Stomach (tissue), 9 donors: Measurements from ENCODE around the gene MYO18B. TPM values are rescaled to one million over a fixed set of nuclear protein-coding genes. Genes with fewer than 3 reads are reported as not detected.

Experiments used
- DNase-seq, 2 donors: peaks; one replicate each; pipeline versions ENCODE4 v3.0.0 to v3.0.0-alpha.2; 2013 to 2019
- H3K27ac ChIP-seq, 5 donors: fragments of 200-600 bp in 4 of 5; sonication (generic) in 4 of 5; one replicate each; pipeline ENCODE4 v1.5.1; 2013 to 2019; ENCODE audit warnings: mild to moderate bottlenecking in 1 of 5, moderate library complexity in 1 of 5
- H3K27me3 ChIP-seq, 3 donors: fragments of 200-600 bp; sonication (generic); one replicate each; pipeline ENCODE4 v1.5.1; 2017 to 2019; ENCODE audit warnings: mixed run types in 1 of 3
- H3K36me3 ChIP-seq, 4 donors: fragments of 200-600 bp; sonication (generic); 1 replicate in 3 of 4; 2 replicates in 1 of 4; pipeline ENCODE4 v1.5.1; 2016 to 2019
- H3K4me1 ChIP-seq, 4 donors: fragments of 200-600 bp; sonication (generic); one replicate each; pipeline ENCODE4 v1.5.1; 2016 to 2019
- H3K4me3 ChIP-seq, 4 donors: fragments of 200-600 bp; sonication (generic) in 3 of 4; one replicate each; pipeline ENCODE4 v1.5.1; 2016 to 2019; ENCODE audit warnings: mild to moderate bottlenecking in 1 of 4
- H3K9me3 ChIP-seq, 4 donors: fragments of 200-600 bp; sonication (generic); one replicate each; pipeline ENCODE4 v1.5.1; 2016 to 2019
- CTCF ChIP-seq, 7 experiments: fragments of 450-650 bp in 4 of 7; fragments of 200-600 bp in 3 of 7; sonication (generic) in 3 of 7; IDR thresholded peaks; one replicate each; pipeline ENCODE4 v1.5.1; 2016 to 2019; ENCODE audit warnings: antibody characterized with exemption in 7 of 7, control low read depth in 2 of 7, mild to moderate bottlenecking in 1 of 7
- EP300 ChIP-seq: sonication (generic); formaldehyde crosslinking; IDR thresholded peaks from one replicate; pipeline ENCODE4 v1.6.1; 2017; ENCODE audit warnings: antibody characterized with exemption
- POLR2A ChIP-seq, 4 donors: fragments of 450-650 bp; IDR thresholded peaks; one replicate each; pipeline ENCODE4 v1.6.1; 2016; ENCODE audit warnings: antibody characterized with exemption in 4 of 4, control low read depth in 2 of 4, mild to moderate bottlenecking in 1 of 4, moderate library complexity in 1 of 4
- POLR2AphosphoS5 ChIP-seq, 3 donors: sonication (generic); formaldehyde crosslinking; IDR thresholded peaks; one replicate each; pipeline ENCODE4 v1.6.1; 2016; ENCODE audit warnings: antibody characterized with exemption in 3 of 3
- WGBS, 5 donors: extraction: QIAGEN DNeasy Blood & Tissue Kit in 3 of 5; methylation state at CpG; one replicate each; pipeline versions ENCODE4 v1.1.5 to v1.1.7; 2013 to 2018; 5-methylcytosine and 5-hydroxymethylcytosine counted together
- intact Hi-C: fragments of 100-400 bp; cut with DNase I; formaldehyde crosslinking; loops from one replicate; pipeline ENCODE4 v1.15.1; 2023; ENCODE audit warnings: low total_unique reads
- polyA plus RNA-seq, 3 donors: library from polyadenylated mRNA; stranded (reverse); fragments of 200-250 nt; gene quantifications; one replicate each; pipeline ENCODE4 v1.2.3, GENCODE V29; 2013
- total RNA-seq, 5 donors: library from RNA; depleted of rRNA; stranded (reverse); fragments of >200 nt; gene quantifications; one replicate each; pipeline versions ENCODE4 v1.1.0 to v1.2.3, GENCODE V29; 2014 to 2016
- donor health status: healthy with polysubstance abuse.
- donor health status: Bipolar disorder and iron deficiency.
- donor health status: healthy.

Gene MYO18B
- total and polyA plus RNA-seq, 8 donors, result 0.31 to 7.6 (median 0.92) TPM; not detected in 1

DNA sequence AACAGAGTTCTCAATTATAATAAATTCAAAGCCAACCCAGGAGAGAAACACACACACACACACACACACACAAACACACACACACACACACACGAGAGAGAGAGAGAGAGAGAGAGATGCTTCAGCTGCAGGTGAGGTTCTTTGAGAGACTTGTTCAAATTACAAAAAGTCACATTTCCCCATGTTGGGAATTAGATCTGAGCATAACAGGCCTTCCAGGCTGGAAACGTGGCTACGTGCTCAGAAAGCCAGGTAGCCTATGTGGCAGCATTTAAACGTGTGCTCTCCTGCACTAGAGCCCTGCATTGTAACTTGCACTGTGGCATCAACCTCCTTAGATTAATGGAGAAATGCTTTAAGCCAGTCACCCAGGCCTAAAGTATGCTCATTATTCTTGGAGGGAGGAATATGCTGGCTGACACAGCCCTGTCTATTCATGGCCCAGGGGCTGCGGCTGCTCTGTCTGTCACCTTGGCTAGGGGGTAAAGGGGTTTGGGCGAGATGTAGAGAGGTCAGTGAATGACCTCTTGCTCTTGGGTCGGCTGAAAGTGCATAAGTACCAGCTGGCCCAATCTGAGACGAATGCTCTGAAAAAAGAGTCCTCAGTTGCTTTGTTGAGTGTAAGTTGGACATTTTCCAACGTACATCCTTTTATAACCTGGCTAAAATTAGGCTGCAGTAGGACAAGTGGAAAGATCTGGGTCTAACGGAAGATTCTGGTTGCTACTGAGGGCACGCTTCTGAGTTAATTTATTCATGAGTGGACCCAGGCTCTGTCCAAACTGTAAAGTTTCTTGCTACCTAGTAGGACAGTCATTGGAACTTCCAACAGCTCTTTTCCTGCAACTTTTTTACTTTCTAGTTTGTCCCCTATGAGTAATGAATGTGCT, 256.1 kb downstream of the MYO18B start:
- Histone ChIP-seq H3K4me3 (no peak overlapping the region), H3K27me3 (peaks cover 0 to 28% (median 0%) of the 10 kb centered on the region in 3 donors), H3K9me3 (no peaks in the 10 kb centered on the region), H3K27ac (no peak overlapping the region), H3K36me3 (no peaks in the 10 kb centered on the region), H3K4me1 (no peaks in the 10 kb centered on the region)
- intact Hi-C loops, result no loop called here
- TF ChIP-seq CTCF (IDR thresholded peaks at IDR 0.05) (no peak), EP300 (no peak), POLR2A (IDR thresholded peaks at IDR 0.05) (no peak), POLR2AphosphoS5 (IDR thresholded peaks at IDR 0.05) (no peak)
- 50 to 57% (median 56%) methylated on average over 11 of the region's 11 CpGs for WGBS, 5 donors
- no peak for DNase-seq

DNA sequence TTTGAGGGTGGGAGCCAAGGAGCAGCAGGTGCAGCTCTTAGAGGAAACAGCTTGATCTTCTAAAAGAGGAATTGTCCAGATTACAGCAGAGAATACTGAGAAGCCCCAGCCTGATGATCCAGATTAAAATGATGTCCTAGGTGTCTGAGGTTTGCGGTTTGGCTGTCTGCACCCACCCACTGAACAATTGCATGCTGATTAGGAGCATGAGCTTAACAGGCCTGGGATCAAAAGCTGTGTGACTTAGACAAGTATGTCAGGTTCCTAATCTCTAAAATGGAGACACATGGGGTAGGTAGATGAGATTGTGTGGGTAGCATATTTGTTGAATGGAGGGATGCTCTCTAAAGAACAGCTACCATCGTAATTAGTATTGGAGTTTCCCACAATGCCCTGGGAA, 260.5 kb downstream of the MYO18B start:
- H3K27ac ChIP-seq, result no peak overlapping the region
- no peak overlapping the region for H3K4me3 ChIP-seq
- intact Hi-C loops, result no loop called here
- TF ChIP-seq POLR2A (IDR thresholded peaks at IDR 0.05), result no peak
- no peak for TF ChIP-seq POLR2AphosphoS5 (IDR thresholded peaks at IDR 0.05)
- no peak for TF ChIP-seq CTCF (IDR thresholded peaks at IDR 0.05)
- no peak for TF ChIP-seq EP300
- H3K27me3 ChIP-seq, result peaks cover 0 to 30% (median 0%) of the 10 kb centered on the region in 3 donors
- no peaks in the 10 kb centered on the region for H3K36me3 ChIP-seq
- H3K9me3 ChIP-seq, result peaks cover 0 to 10% (median 7%) of the 10 kb centered on the region in 4 donors
- no peaks in the 10 kb centered on the region for H3K4me1 ChIP-seq
- 47 to 72% (median 68%) methylated on average over 2 of the region's 2 CpGs for WGBS, 5 donors
- DNase-seq, result no peak

DNA sequence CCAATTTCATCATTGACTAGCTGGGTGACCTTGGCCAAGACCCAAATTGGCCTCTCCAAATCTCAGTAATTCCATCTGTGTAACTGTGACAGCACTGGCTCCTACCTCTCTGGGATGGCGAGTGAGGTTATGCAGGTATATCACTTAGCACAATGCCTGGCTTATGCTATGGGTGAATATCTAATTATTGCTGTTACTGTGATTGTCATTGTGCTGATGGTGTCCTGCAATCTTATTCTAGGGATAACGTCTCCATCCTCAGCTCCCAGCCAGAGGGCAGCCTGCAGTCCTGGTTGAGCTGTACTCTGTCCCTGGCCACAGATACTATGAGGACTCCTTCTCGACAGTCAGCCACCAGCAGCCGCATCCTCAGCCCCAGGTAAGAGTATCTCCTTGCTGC, 262.5 kb downstream of the MYO18B start:
- intact Hi-C loops, result no loop called here
- Histone ChIP-seq H3K27me3 (peaks cover 0 to 36% (median 0%) of the 10 kb centered on the region in 3 donors), H3K9me3 (peaks cover 0 to 10% (median 7%) of the 10 kb centered on the region in 4 donors), H3K4me1 (no peaks in the 10 kb centered on the region), H3K36me3 (no peaks in the 10 kb centered on the region), H3K4me3 (no peak overlapping the region), H3K27ac (no peak overlapping the region)
- TF ChIP-seq CTCF (IDR thresholded peaks at IDR 0.05), result no peak
- TF ChIP-seq EP300, result no peak
- no peak for TF ChIP-seq POLR2A (IDR thresholded peaks at IDR 0.05)
- no peak for TF ChIP-seq POLR2AphosphoS5 (IDR thresholded peaks at IDR 0.05)
- WGBS, 5 donors, result 80 to 96% (median 88%) methylated on average over 4 of the region's 4 CpGs
- DNase-seq, result no peak

GRCh38 chr22:26008587-26008986, 266.6 kb downstream of the MYO18B start:
- H3K9me3 ChIP-seq, result peaks cover 0 to 10% (median 7%) of the 10 kb centered on the region in 4 donors

More at GRCh38 chr22:26008587-26008986, 266.6 kb downstream of the MYO18B start:
- 65 to 80% (median 66%) methylated on average over 7 of the region's 7 CpGs for WGBS, 5 donors
- H3K27me3 ChIP-seq, result peaks cover 0 to 20% (median 0%) of the 10 kb centered on the region in 3 donors
- TF ChIP-seq POLR2AphosphoS5 (IDR thresholded peaks at IDR 0.05) (no peak), CTCF (IDR thresholded peaks at IDR 0.05) (no peak), EP300 (no peak), POLR2A (IDR thresholded peaks at IDR 0.05) (no peak)
- H3K27ac ChIP-seq, result no peak overlapping the region
- DNase-seq, result no peak
- H3K36me3 ChIP-seq, result no peaks in the 10 kb centered on the region
- no peak overlapping the region for H3K4me3 ChIP-seq
- no peaks in the 10 kb centered on the region for H3K4me1 ChIP-seq
- intact Hi-C loops, result no loop called here
